Loucy (cell line): ENCODE data around the gene HS1BP3.

ENCODE experiments used
- H2AFZ ChIP-seq: fragments of 200-600 bp; sonication (generic); 2 replicates; pipeline ENCODE4 v1.6.0; 2016; ENCODE audit warnings: antibody characterized with exemption, mild to moderate bottlenecking, low read length, moderate library complexity
- H3F3A ChIP-seq: fragments of 200-600 bp; 2 replicates; pipeline ENCODE4 v1.6.0; 2016; ENCODE audit warnings: antibody characterized with exemption, low read depth, mild to moderate bottlenecking
- H3K27me3 ChIP-seq: fragments of 200-600 bp; sonication (generic); 2 replicates; pipeline ENCODE4 v1.6.1; 2014; ENCODE audit warnings: low read length, mild to moderate bottlenecking; ENCODE audit not compliant: insufficient read depth, poor library complexity, severe bottlenecking
- H3K36me3 ChIP-seq: fragments of 200-600 bp; sonication (generic); 2 replicates; pipeline ENCODE4 v1.6.1; 2016; ENCODE audit warnings: low read length; ENCODE audit not compliant: insufficient read depth
- H3K4me1 ChIP-seq: fragments of 200-600 bp; sonication (generic); 2 replicates; pipeline ENCODE4 v1.5.1; 2014; ENCODE audit warnings: low read length, mild to moderate bottlenecking; ENCODE audit not compliant: insufficient read depth, poor library complexity, severe bottlenecking
- H3K4me2 ChIP-seq: fragments of 200-600 bp; sonication (generic); 2 replicates; pipeline ENCODE4 v1.6.0; 2014; ENCODE audit warnings: antibody characterized with exemption, low read length, low read depth, mild to moderate bottlenecking; ENCODE audit not compliant: poor library complexity, severe bottlenecking
- H3K4me3 ChIP-seq: fragments of 200-600 bp; sonication (generic); 2 replicates; pipeline ENCODE4 v1.5.1; 2014; ENCODE audit warnings: low read length, mild to moderate bottlenecking, mixed read lengths; ENCODE audit not compliant: poor library complexity, severe bottlenecking
- H3K79me2 ChIP-seq: fragments of 200-600 bp; sonication (generic); 2 replicates; pipeline ENCODE4 v1.6.1; 2014; ENCODE audit warnings: low read length; ENCODE audit not compliant: insufficient read depth
- H3K9ac ChIP-seq: fragments of 200-600 bp; sonication (generic); 2 replicates; pipeline ENCODE4 v1.6.0; 2014; ENCODE audit warnings: mild to moderate bottlenecking, low read depth, low read length, moderate library complexity; ENCODE audit not compliant: poor library complexity, severe bottlenecking
- H3K9me2 ChIP-seq: fragments of 200-600 bp; sonication (generic); replicated peaks from 2 replicates; pipeline ENCODE4 v1.6.1; 2016; ENCODE audit warnings: low read depth, low read length, mixed read lengths
- H3K9me3 ChIP-seq: fragments of 200-600 bp; sonication (generic); 2 replicates; pipeline ENCODE4 v1.6.1; 2014; ENCODE audit warnings: mild to moderate bottlenecking, antibody characterized with exemption, low read length, low read depth; ENCODE audit not compliant: insufficient read depth
- H4K20me1 ChIP-seq: fragments of 200-600 bp; sonication (generic); 2 replicates; pipeline ENCODE4 v1.6.0; 2014; ENCODE audit warnings: antibody characterized with exemption, low read length, mild to moderate bottlenecking; ENCODE audit not compliant: insufficient read depth, poor library complexity, severe bottlenecking
- CTCF ChIP-seq: fragments of 200-600 bp; sonication (generic); conservative IDR thresholded peaks from 2 replicates; pipeline ENCODE4 v1.5.1; 2014; ENCODE audit warnings: mild to moderate bottlenecking, antibody characterized with exemption, low read length
- EZH2phosphoT487 ChIP-seq: fragments of 200-600 bp; IDR thresholded peaks from 2 replicates; pipeline ENCODE4 v1.6.1; 2018; ENCODE audit warnings: antibody characterized with exemption, mild to moderate bottlenecking, moderate library complexity, borderline replicate concordance

HS1BP3 gene

GRCh38 chr2:20594048-20594750 is 56.7 kb downstream of the HS1BP3 start:
- Histone ChIP-seq H4K20me1 (no peaks in the 10 kb centered on the region), H3K27me3 (no peaks in the 10 kb centered on the region), H3K4me3 (no peak overlapping the region), H3K36me3 (no peaks in the 10 kb centered on the region), H3K9me2 (no peaks in the 10 kb centered on the region), H3K9ac (peak overlapping the region; percentile 63), H3K4me2 (no peak overlapping the region), H3K9me3 (no peaks in the 10 kb centered on the region), H2AFZ (no peak overlapping the region), H3K79me2 (no peaks in the 10 kb centered on the region), H3K4me1 (peaks cover 56% of the 10 kb centered on the region), H3F3A (no peaks in the 10 kb centered on the region)
- TF ChIP-seq EZH2phosphoT487, result no peak

- no peak overlapping the region for H3K9ac ChIP-seq
- no peaks in the 10 kb centered on the region for H3F3A ChIP-seq
- no peak overlapping the region for H2AFZ ChIP-seq
- H3K9me2 ChIP-seq, result no peaks in the 10 kb centered on the region
- no peaks in the 10 kb centered on the region for H4K20me1 ChIP-seq
- no peak for TF ChIP-seq CTCF
- no peak for TF ChIP-seq EZH2phosphoT487
- H3K4me2 ChIP-seq, result no peak overlapping the region
- H3K79me2 ChIP-seq, result no peaks in the 10 kb centered on the region
- no peaks in the 10 kb centered on the region for H3K27me3 ChIP-seq
- H3K4me1 ChIP-seq, result peaks cover 52% of the 10 kb centered on the region
- no peak overlapping the region for H3K4me3 ChIP-seq
- no peaks in the 10 kb centered on the region for H3K9me3 ChIP-seq
- no peaks in the 10 kb centered on the region for H3K36me3 ChIP-seq
These were observed 57.5 kb downstream of the HS1BP3 start for GRCh38 chr2:20593072-20594034.

- H3K4me3 ChIP-seq, result no peak overlapping the region
These were observed 58.5 kb downstream of the HS1BP3 start for GRCh38 chr2:20592106-20593071.

More at GRCh38 chr2:20592106-20593071, 58.5 kb downstream of the HS1BP3 start:
- Histone ChIP-seq H3K9ac (no peak overlapping the region), H3K9me3 (no peaks in the 10 kb centered on the region), H3K4me1 (peaks cover 45% of the 10 kb centered on the region), H3K36me3 (no peaks in the 10 kb centered on the region), H3K4me2 (no peak overlapping the region), H3F3A (no peaks in the 10 kb centered on the region), H3K9me2 (no peaks in the 10 kb centered on the region), H3K79me2 (no peaks in the 10 kb centered on the region), H3K27me3 (no peaks in the 10 kb centered on the region), H2AFZ (no peak overlapping the region), H4K20me1 (no peaks in the 10 kb centered on the region)
- TF ChIP-seq EZH2phosphoT487 (no peak), CTCF (no peak; the same call in 1 of the 2 replicates)
